GM12892 (cell line): ENCODE measurements around the gene SPATA18.

Experiments
- POLR2A ChIP-seq: IDR thresholded peaks from 2 replicates; pipeline ENCODE4 v1.6.1; 2011; ENCODE audit warnings: low read depth, low read length, control low read depth
- POLR2AphosphoS5 ChIP-seq: IDR thresholded peaks from 2 replicates; pipeline ENCODE4 v1.6.1; 2011; ENCODE audit warnings: low read depth, low read length, control low read depth
- TAF1 ChIP-seq: IDR thresholded peaks from 2 replicates; pipeline ENCODE4 v1.6.1; 2011; ENCODE audit warnings: low read depth, mild to moderate bottlenecking, control low read depth, low read length, borderline replicate concordance

DNA sequence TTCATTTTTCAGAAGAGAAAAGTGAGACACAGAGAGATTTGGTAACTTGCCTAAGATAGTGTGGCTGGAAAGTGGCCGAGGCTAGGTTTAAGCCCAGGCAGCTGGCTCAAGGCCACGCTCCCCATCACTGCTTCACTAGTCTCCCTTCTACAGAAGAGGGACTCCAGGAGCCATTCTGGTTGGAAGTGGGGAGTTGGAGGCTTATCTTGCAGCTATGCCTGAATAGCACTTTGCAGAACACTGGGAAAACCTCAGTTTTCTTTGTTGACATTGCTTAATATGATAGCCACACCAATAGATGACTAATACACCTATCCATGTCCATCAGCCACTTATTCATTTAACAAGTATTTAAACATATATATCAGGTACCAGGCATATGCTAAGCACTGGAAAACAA lies 49.5 kb upstream of the SPATA18 start:
- no peak for TF ChIP-seq POLR2AphosphoS5
- TF ChIP-seq POLR2A: no peak
- no peak for TF ChIP-seq TAF1
